CD4-positive, alpha-beta T cell treated with Interleukin-6 for 4 hours (primary cell): Measurements from ENCODE around the gene CFAP46.
"Not testable (repeated sequence)": the region's sequence is repeated elsewhere in the genome, so short reads cannot be mapped to it uniquely, and the experiment has no call there.

Experiments
- DNase-seq: peaks from one replicate; pipeline ENCODE4 v3.0.0-alpha.2; 2020; ENCODE audit warnings: mixed read lengths

The CFAP46 gene

GRCh38 chr10:132898391-132899053, 43.8 kb downstream of the CFAP46 start:
- no peak for DNase-seq

- DNase-seq: no peak
Observed at GRCh38 chr10:132897516-132898381, 44.6 kb downstream of the CFAP46 start.

DNA sequence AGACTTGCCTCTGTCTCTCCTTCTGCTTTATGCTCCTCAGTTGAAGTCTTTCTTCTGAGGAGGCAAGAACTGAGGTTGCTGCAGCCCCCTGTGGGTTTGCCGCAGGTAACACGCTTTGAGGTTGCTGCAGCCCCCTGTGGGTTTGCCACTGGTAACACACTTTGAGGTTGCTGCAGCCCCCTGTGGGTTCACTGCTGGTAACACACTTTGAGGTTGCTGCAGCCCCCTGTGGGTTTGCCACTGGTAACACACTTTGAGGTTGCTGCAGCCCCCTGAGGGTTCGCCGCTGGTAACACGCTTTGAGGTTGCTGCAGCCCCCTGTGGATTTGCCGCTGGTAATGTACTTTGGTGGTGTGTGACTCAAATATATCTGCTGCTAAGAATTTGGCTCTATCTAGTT, 48.6 kb downstream of the CFAP46 start:
- DNase-seq: not testable (repeated sequence)

GRCh38 chr10:132893090-132893489, 49.3 kb downstream of the CFAP46 start:
- DNase-seq: no peak

- no peak for DNase-seq
Observed at GRCh38 chr10:132892004-132892403, 50.4 kb downstream of the CFAP46 start.

GRCh38 chr10:132891368-132891767, 51.0 kb downstream of the CFAP46 start:
- no peak for DNase-seq

DNA sequence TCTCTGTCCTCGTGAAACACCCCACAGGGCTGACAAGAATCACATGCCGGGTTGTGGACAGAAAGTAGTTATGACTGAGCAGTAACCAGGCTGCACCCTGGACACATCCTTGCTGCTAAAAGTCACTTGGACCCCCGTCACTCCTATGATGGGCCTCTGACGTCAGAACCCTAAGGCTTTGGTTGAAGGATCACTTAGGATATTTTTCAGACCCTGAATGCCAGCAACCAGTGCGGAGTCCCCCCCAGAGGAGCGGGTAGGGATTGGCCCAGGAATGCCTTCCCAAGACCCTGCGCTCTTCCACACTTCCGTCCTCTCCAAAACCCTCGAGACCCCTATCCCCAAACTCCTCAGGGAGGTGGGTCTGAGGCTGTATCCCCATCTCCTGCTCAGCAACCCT, 52.1 kb downstream of the CFAP46 start:
- no peak for DNase-seq

DNA sequence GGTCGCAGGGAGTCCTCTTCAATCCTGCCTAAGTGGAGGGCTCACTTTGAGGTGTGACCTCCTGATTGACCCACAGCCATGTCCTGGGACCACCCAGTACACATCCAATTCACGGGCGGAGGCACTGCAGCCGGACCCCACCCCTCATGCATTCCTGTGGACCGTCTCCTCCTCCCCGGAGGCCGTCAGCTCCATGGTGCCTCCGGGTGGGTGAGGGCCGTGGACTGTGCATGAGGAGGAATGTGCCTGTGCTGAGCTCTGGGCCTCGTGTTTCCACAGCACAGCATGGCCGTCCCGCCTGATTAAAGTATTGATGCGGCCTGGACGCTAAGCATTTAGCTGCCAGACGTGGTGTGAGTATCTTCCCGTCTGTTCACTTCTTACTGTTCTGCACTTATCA, 52.8 kb downstream of the CFAP46 start:
- DNase-seq: no peak

GRCh38 chr10:132888898-132889490, 53.4 kb downstream of the CFAP46 start:
- DNase-seq: no peak

GRCh38 chr10:132888446-132888845, 53.9 kb downstream of the CFAP46 start:
- DNase-seq: not testable (repeated sequence)

- no peak for DNase-seq
Observed at GRCh38 chr10:132886211-132887099, 55.9 kb downstream of the CFAP46 start.

DNA sequence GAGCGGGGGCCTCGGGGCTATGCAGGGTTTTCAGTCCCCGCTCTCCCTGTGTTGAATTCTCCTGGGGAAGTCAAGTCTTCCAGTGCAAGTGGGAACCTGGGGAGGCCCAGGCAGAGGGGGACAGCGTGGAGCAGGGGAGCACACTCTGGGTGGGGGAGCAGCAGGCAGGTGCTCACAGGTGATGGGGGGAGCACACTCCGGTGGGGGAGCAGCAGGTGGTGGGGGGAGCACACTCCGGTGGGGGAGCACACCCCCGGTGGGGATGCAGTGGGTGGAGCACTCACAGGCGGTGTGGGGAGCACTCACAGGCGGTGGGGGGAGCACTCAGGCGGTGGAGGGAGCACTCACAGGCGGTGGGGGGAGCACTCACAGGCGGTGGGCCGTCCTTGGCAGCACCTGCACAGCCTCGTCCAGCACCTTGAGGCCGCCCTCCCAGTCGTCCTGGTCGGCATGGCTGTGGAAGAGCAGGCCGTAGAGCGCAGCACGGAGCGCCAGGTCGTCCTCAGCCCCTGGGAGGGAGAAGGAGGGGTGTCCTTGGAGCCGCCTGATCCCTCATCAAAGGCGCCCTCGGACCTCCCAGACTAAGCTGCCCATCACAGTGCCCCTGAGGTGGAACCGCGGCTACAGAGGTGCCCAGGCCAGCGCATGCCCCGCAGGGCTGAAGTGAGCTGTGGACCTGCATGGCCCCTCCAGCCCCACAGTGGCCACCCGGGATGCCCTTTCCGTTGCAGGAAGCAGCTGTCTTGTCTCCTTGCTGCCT, 56.7 kb downstream of the CFAP46 start:
- DNase-seq: no peak

- no peak for DNase-seq
Observed at GRCh38 chr10:132884691-132885271, 57.6 kb downstream of the CFAP46 start.

DNA sequence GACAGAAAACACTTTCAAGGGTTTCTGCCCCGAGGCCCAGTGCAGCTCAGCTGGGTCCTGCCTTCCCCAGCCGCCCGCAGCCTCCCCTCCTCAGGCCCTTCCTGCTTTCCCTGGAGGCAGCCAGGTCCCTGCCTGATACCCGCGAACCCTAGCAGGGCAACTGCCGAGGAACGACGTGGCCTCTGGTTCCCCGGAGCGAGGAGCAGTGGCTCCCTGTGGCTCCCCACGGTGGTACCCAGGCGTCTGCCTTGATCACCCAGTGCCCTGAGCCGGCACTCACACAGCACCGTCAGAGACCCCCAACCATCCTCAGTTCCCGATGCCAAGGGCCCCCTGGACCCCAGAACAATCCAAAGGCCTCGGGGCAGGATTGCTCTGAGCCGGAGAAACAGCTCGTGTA, 58.3 kb downstream of the CFAP46 start:
- no peak for DNase-seq

DNA sequence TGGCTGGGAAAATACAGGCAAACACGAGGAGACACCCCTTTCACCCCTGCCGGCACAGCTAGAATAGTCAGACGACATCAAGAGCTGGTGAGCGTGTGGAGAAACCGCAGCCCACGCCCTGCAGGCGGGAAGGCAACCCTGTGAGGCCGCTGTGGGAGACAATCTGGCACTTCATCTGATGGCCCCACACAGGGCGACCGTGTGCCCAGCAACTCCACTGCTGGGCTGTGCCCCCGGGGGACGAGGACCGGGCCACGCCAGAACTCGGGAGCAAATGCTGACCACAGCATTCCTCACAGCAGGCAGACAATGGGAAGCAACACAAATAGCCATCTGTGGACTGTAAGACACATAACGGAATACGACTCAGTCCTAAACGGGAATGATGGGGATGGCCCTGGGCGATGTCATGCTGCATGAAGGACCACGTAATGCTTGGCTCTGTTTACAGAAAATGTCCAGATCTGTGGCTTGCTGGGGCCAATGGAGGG, 58.9 kb downstream of the CFAP46 start:
- DNase-seq: no peak

DNA sequence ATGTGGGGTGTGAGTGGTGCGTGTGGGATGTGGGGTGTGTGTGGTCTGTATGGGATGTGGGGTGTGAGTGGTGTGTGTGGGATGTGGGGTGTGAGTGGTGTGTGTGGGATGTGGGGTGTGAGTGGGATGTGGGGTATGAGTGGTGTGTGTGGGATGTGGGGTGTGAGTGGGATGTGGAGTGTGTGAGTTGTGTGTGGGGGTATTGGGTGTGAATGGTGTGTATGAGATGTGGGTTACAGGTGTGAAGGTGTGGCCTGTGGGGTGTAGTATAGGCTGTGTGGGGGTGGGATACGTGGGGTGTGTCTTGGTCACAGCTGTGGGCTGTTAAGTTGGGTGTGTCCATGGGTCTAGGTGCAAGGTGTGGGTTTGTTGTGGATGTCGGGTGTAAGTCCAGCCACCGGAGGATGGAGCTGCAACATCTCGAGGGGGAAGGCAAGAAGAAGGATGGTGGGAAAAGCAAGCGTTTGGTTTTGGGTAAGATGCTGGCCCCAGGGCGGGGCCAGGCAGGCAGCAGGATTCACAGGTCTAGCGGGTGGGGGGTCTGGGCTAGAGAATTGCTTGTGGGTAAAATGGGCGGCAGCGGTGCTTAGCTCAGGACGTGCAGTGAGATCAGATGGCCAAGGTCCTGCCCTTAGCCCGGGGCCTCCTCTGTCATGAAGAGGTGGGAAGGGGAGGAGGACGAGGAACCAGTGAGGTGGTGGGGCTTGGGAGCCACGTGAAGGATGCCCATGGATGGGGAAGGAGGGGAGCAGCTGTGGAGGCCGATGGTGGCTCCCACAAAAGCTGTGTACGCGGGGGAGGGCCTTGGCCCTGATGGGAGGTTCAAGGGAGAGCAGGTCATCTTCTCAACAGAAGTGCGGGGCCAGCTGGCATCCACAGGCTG, 60.1 kb downstream of the CFAP46 start:
- DNase-seq: no peak

DNA sequence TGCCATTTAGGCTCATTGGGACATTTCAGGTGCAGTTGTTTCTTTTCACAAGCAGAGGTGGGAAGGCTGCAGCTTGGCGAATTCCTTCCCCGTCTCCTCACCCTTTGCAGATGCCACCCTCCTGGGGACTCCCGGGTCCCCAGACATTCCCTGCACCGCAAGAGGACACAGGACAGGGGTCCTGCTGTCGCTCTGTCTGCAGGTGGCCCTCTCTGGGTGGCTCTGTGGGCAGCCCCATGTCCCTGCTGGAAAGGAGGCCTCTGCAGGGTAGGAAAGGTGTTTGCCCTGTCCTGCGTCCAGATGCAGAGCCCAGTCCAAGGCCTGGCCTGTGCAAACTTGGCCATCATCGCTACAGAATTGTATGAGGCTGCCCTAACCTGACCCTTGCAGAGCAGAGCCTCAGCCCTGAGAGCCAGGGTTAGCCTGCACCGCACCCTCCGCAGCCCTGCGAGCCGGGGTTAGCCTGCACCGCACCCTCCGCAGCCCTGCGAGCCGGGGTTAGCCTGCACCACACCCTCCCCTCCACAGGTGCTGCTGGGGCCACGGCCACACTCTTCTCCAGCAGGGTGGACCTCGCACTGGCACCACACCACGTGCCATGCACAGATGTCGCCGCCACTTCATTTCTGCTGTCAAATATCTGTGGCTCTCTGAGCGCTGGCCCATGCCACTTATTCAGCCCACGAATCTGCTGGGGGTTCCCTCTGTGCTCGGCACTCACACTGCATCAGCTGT, 61.0 kb downstream of the CFAP46 start:
- DNase-seq: no peak

- DNase-seq: no peak
Observed at GRCh38 chr10:132880128-132880981, 62.0 kb downstream of the CFAP46 start.
